Sigmoid colon (tissue), 4 donors: ENCODE results near the gene VAV3.

Experiments
- CTCF ChIP-seq, 4 experiments: fragments of 450-650 bp in 3 of 4; fragments of 200-600 bp in 1 of 4; IDR thresholded peaks; one replicate each; pipeline ENCODE4 v1.5.1; 2016 to 2019; ENCODE audit warnings: antibody characterized with exemption in 4 of 4, mild to moderate bottlenecking in 3 of 4, moderate library complexity in 2 of 4
- EP300 ChIP-seq, 4 donors: sonication (generic); formaldehyde crosslinking; IDR thresholded peaks; one replicate each; pipeline ENCODE4 v1.6.1; 2017; ENCODE audit warnings: antibody characterized with exemption in 4 of 4
- POLR2A ChIP-seq, 2 donors: fragments of 450-650 bp; IDR thresholded peaks; one replicate each; pipeline ENCODE4 v1.6.1; 2016; ENCODE audit warnings: antibody characterized with exemption in 2 of 2, mild to moderate bottlenecking in 2 of 2, moderate library complexity in 2 of 2

GRCh38 chr1:107785496-107786202, 179.3 kb downstream of the VAV3 start:
- TF ChIP-seq CTCF (IDR thresholded peaks at IDR 0.05) (no peak), POLR2A (IDR thresholded peaks at IDR 0.05) (no peak), EP300 (IDR thresholded peaks at IDR 0.05) (no peak)
